Endothelial cell of umbilical vein (primary cell): ENCODE results near the gene FAM3A.

Source experiments
- CTCF ChIP-seq, 2 donors: IDR thresholded peaks; 1 replicate in 1 of 2; 2 replicates in 1 of 2; pipeline ENCODE4 v1.5.1; 2011; ENCODE audit warnings: low read length in 2 of 2, mild to moderate bottlenecking in 2 of 2, moderate library complexity in 2 of 2, control low read depth in 1 of 2, inconsistent platforms in 1 of 2, low read depth in 1 of 2; ENCODE audit not compliant: insufficient read depth in 1 of 2; ENCODE audit errors: extremely low read depth in 1 of 2
- EZH2 ChIP-seq: IDR thresholded peaks from 2 replicates; pipeline ENCODE4 v1.6.1; 2012; ENCODE audit warnings: borderline replicate concordance, low read depth, mild to moderate bottlenecking, moderate library complexity, low read length, inconsistent platforms; ENCODE audit not compliant: severe bottlenecking
- FOS ChIP-seq: IDR thresholded peaks from 2 replicates; pipeline ENCODE4 v1.6.1; 2011; ENCODE audit warnings: mild to moderate bottlenecking, low read length, moderate library complexity, borderline replicate concordance; ENCODE audit not compliant: insufficient read depth
- GATA2 ChIP-seq: IDR thresholded peaks from 2 replicates; pipeline ENCODE4 v1.7.0; 2011; ENCODE audit warnings: low read depth, mild to moderate bottlenecking, moderate library complexity, mixed read lengths, low read length; ENCODE audit not compliant: insufficient read length, insufficient read depth
- JUN ChIP-seq: IDR thresholded peaks from 2 replicates; pipeline ENCODE4 v1.6.1; 2011; ENCODE audit warnings: borderline replicate concordance, low read depth; ENCODE audit not compliant: insufficient read length, insufficient read depth
- MYC ChIP-seq: IDR thresholded peaks from one replicate; pipeline ENCODE4 v1.6.1; 2011; ENCODE audit warnings: mild to moderate bottlenecking, low read depth, low read length
- POLR2A ChIP-seq: IDR thresholded peaks from 2 replicates; pipeline ENCODE4 v1.6.1; 2012; ENCODE audit warnings: low read depth, mild to moderate bottlenecking, control low read depth, low read length
- POLR2AphosphoS5 ChIP-seq: IDR thresholded peaks from 2 replicates; pipeline ENCODE4 v1.6.1; 2012; ENCODE audit warnings: low read depth, mild to moderate bottlenecking, control low read depth, low read length, moderate library complexity; ENCODE audit not compliant: insufficient read depth

GRCh38 chrX:154529206-154529612, 13.2 kb upstream of the FAM3A start:
- TF ChIP-seq CTCF (IDR thresholded peaks at IDR 0.05; ENCODE audit: extremely low read depth in 1 of 2, insufficient read depth in 1 of 2, low read depth in 1 of 2, low read length in 2 of 2): no peak
- TF ChIP-seq POLR2A: no peak
- no peak for TF ChIP-seq POLR2AphosphoS5
- TF ChIP-seq MYC: no peak
- TF ChIP-seq EZH2: no peak
- no peak for TF ChIP-seq GATA2
- no peak for TF ChIP-seq JUN
- no peak for TF ChIP-seq FOS
